Stimulated activated CD4-positive, alpha-beta T cell treated with anti-CD3 and anti-CD28 coated beads, Interleukin-15, amount 100 ng/mL, for 24 hours (primary cell): ENCODE measurements around the gene PDRG1.

ENCODE experiments used
- DNase-seq: peaks from one replicate; pipeline ENCODE4 v3.0.0-alpha.2; 2020

PDRG1 gene

DNA sequence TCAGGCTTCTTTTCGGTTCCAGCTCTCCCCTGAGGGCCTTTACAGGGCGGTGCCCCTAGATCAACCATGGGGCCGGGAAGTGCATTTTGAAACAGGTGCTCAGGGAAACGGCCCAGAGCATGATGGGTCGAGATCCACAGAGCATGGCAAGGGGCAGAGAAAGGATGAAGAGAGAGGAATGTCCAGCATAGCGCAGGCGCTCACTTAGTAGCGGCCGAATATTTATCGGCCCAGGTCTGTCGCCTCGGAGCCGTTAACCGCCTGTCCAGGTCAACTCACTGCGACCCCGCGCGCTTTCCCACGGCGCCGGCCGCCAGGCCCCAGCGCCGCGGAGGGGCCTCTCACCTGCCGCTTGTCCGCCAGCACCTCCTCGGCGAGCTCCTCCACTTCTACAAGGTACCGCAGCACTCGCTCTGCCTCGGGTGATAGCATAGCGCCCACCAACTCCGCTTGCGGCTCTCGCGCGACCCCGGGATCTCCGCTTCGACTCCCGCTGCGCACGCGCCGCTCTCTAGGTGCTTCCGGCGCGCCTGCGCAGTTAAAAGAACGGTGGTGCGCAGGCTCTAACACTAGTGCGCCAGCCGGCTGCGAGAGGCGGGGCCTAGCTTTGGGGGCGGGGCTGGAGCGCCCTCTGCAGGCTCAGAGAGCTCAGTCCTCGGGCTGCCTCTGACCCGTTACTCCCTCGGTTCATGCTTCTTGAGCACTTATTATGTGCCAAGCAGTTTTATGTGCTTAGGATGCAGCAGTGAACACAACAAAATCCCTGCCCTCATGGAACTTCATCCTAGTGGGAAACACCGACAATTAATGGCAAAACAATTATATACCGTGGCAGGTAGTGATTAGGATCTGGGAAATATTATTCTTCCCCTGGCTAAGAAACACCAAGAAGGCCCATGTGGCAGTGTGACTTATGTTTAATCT lies at the start of gene PDRG1:
Gene PDRG1 (minus strand): TSS at position 517 of the 924 bp plus-strand sequence. CDS start 85 bp downstream, at position 432.
- DNase-seq = peak; percentile 98

DNA sequence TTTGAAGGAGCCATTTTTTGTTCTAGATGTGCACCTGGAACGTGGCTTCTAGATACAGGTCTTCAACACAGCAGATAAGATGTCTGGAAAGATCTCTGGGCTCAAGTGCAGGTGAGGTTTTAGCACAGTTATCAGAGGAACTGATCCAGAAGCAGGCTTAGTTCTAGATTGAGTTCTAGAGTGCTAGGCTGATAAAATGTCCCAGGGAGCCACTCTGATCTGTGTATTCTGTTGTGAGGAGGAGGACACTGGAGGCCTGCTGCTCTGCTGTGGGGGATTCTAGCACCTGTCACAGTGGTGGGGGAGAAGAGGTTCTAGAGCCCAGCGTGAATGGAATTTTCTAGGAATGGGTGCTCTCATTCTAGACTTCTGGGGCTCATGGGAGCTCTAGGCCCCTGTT lies 46.4 kb upstream of the PDRG1 start:
- no peak for DNase-seq

GRCh38 chr20:31996996-31997395 lies 45.1 kb upstream of the PDRG1 start:
- no peak for DNase-seq

GRCh38 chr20:31992086-31992485 lies 40.2 kb upstream of the PDRG1 start:
- no peak for DNase-seq

- no peak for DNase-seq
These were observed 39.5 kb upstream of the PDRG1 start for GRCh38 chr20:31991339-31991705.

DNA sequence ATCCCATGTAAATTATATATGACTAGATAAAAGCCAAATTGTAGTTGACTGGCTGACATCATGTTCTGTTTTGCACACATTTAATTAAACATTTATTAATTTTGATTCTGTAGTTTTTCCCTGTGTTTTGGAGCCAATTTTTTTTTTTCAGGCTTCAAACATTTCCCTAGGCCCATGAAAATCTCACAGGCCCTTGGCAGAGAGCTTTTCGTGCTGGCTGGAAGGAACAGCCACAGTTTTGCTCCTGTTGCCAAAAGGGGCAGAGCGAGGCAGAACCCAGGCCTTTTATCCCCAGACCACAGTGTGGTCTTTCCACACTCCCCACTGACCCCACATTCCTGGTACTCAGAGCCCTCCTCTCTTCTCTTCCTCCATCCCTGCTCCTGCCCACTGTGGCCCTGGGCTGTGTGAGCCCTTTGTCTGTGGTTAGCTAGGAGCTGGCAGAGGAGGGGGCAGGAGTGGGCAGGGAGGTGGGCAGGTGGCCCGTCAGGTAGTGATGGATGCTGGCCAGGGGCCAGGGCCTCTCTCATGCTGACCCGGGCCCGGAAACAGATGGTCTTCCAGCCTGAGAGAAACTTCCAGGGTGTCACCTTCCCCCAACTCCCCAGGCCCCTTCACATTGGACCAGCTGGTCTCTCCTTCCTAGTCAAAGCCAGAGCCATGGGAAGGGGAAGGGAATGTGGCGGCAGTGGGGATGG lies 38.9 kb upstream of the PDRG1 start:
- no peak for DNase-seq

DNA sequence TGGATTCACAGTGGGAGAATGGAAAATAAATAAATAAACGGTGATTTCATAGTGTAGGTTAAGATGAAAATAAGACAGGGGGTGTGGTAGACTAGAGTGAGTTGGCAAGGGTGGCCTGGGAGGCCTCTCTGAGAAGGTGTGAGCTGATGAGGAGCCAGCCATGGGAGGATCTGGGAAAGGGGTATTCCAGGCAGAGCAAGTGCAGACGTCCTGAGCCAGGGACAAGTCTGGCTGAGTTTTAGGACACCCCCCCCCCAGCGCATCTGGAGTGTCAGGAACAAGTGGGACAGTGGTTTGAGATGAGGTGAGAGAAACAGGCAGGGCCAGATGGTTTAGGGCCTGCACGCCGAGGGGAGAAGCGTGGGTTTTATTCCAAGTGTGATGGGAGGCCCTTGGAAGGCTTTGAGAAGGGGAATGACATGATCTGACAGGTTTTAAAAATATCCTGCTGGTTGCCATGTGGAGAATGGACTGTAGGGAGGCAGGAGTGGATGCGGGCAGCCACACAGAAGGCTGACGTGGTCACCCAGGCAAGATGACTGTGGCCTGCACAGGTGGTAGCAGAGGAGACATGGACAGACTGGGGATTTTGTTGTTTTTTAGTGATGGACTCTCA lies 37.3 kb upstream of the PDRG1 start:
- DNase-seq = no peak

- no peak for DNase-seq
These were observed 36.7 kb upstream of the PDRG1 start for GRCh38 chr20:31988430-31989015.

- DNase-seq = no peak
These were observed 35.9 kb upstream of the PDRG1 start for GRCh38 chr20:31987744-31988143.

DNA sequence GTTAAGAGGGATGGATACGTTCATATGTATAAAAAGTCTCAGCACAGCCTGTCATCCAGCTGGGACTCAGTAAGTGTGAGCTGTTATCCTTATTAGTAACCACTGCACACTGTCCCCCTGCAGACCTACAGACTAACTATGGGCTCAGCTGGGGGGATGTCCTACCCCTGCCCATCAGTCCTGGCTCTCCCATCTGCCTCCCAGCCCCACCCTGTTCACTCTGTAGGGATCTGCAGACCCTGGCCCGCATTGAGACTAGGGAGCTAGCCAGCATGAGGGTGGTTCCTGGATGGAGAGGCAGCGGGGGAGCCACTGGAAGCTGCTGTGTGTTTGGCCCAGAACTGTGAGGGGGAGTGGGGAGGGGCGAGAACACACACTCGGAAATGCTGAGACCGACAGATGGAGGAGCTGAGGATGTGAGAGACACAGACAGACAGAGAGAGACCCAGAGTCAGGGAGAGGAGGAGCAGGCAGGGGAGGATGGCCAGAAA lies 33.2 kb upstream of the PDRG1 start:
- no peak for DNase-seq

GRCh38 chr20:31981784-31982183 lies 29.9 kb upstream of the PDRG1 start:
- no peak for DNase-seq

DNA sequence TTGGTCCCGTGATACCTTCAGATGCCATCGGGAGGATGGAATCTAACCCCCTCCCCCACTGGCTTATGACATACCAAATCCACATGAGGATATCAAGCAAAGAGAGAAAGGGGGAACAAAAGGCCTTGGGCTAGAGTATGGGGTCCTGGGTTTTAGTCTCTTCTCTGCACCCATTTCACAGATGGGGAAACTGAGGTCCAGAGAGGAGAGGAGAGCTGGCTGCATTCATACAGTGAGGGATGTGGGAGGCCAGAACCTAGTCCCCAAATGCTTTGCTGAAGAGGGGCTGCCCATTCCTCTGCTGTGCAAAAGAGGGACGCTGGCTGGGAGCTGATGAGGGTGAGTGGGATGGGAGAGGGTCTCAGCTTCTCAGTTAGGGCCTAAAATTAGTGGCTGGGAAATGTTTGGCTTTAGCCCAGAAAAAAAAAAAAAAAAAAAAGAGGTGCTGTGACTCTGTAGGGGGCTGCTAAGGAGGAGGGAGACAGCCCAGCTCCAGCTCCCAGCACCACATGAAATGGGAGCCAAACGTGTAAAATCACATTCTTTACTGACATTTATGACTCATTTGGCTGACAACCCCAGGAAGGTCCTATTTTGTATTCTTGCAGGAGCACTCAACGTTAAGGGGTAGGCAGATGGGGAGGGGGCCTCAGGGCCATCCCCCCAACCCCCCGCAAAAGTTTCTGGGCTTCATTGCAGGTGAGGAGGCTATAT lies 28.0 kb upstream of the PDRG1 start:
- DNase-seq = no peak

DNA sequence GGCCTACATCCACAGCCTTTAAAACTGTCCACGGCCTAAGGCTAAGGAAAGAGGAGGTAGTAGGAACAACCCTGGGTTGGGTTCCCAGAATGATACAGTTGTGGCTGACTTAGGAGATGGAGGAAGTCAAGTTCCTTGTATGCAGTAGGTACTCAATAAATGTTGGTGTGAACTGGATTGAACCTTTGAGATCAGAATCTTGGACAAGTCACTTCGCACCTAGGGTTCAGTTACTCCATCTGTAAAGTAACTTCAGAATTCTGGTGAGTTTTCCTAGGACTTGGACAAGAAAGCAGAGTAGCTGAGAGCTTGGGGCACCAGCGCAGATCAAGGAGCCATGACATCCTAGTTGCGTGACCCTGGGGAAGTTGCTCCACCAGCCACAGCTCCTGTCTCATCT lies 25.2 kb upstream of the PDRG1 start:
- no peak for DNase-seq

DNA sequence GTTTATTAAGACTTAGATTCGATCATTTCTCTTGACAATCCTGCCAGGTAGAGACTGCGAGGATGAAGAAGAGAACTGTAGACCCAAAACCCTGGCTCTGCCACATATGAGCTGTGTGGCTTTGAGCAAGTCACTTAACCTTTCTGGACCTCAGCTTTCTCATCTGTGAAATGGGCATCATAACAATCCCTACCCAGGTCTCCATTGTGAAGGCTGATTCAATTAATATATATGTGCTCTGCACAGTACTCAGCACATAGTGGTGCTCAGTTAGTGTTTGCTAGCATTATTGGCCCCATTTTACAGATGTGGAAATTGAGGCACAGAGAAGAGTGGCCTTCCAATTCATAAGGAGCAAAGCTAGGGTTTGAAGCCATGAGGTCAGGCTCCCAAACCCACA lies 24.0 kb upstream of the PDRG1 start:
- DNase-seq = no peak

DNA sequence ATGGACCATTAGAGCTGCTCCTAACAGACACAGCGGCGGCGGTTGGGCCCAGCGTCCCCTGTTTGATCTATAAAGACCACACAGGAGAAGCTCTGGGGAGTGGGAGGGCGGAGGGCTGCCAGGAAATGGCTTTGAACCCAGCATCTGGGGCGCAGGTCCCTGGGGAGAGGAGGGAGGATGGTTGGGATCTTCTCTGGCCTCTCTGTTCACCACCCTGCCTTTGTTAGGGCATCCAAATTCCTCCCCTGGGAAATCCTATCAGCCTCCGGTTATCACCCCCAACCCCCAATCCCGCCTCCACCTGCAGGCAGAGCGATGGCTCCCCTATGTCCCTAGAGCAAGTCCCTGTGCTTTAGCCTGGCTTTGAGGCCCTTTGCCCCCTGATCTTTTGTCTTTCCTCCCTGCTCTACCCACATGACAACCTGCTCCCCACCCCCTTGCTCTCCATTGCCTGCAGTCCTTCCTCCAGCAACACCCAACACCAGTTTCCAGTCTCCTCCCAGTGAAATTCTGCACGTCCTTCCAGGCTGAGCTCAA lies 23.2 kb upstream of the PDRG1 start:
- no peak for DNase-seq

GRCh38 chr20:31974296-31974695 lies 22.4 kb upstream of the PDRG1 start:
- no peak for DNase-seq

DNA sequence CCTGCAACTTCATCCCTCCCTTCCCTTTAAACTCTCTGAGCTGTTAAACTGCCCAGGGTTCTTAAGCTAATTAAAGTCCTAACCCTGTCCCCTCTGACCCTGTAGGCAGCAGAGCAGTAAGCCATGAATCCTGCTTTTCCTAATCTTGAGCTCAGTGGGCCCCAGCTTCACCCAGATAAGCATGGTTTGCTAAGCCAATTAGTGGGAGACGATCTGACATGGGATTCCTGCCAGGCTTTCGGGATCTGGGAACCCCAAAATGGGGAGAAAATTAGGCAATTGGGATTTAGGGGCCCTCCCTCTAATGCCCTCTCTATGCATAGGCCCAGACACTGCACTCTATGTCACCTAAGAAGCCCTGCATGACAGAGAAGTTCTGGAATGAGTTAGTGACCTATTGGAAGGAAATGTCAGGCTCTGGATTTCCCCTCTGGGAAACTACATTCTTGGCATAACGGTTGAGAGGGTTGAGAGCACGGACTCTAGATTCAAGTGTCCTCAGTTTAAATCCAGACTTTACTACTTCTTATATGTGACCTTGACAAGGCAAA lies 20.7 kb upstream of the PDRG1 start:
- DNase-seq = no peak

DNA sequence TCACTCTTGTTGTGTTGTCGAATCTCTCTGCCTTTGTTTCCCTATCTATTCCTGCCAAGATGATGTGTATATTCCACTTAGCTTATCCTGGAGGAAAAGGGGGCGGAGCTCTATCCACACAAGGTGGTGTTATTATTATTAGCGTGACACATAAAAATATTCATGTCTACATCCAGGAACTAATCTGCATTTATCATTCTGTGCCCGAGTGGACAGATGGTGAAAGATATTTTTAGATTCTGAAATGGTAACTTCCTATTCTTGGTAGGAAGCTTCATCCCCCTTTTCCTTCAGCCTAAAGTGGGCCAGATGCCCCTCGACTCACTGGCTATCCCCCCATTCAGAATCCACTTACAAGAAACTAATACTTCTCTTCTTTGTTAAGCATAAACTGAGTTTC lies 18.1 kb upstream of the PDRG1 start:
- no peak for DNase-seq

- peak; percentile 83 for DNase-seq
These were observed 16.7 kb upstream of the PDRG1 start for GRCh38 chr20:31968291-31969126.

GRCh38 chr20:31967830-31968249 lies 16.0 kb upstream of the PDRG1 start, which contains the start of gene XKR7:
TSS of gene XKR7 (plus strand) at chr20:31968151. CDS start at chr20:31968176, 25 bp downstream.
- DNase-seq = peak; percentile 28
